ENCODE measurements around the gene MED12L. TPM values are rescaled to one million over a fixed set of nuclear protein-coding genes. Genes with fewer than 3 reads are reported as not detected.

The MED12L gene
- total RNA-seq, 1 experiment from 2014 or later: 14.9 TPM

DNA sequence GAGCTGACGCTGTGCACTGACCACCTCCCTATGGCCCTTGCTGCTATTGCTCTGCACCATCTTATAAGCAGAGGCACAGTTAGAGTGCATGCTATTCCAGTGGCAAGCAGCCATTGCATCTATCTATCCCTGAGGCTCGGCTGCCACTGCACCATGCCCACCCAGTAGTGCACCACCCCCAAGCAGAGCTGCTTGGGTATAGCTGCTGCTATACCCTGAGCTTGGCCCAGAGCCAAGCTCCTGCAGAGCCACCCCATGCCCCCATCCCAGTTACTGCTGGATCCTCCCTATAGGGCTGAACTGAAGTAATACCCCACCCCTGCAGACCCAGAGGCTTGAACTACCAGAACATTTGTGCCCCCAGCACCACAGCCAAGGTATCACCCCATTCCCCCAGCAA is 395.0 kb downstream of the MED12L start:
- H3K4me1 ChIP-seq (ENCODE audit: insufficient read depth, low read length): no peaks in the 10 kb centered on the region; the same call in 1 of the 2 replicates
- H2BK120ac ChIP-seq (ENCODE audit: low read depth, low read length, poor library complexity, severe bottlenecking): no peak overlapping the region
- no peaks in the 10 kb centered on the region for H3K23me2 ChIP-seq (ENCODE audit: insufficient read length, low read depth, low read length, poor library complexity, severe bottlenecking)
- H2BK5ac ChIP-seq (ENCODE audit: insufficient read length, low read length): no peak overlapping the region
- H3K36me3 Mint-ChIP-seq (ENCODE audit: insufficient read depth in 1 of 3, low read depth in 3 of 3): peaks cover 0 to 4% (median 0%) of the 10 kb centered on the region in 3 experiments; a peak in 2 of 7 replicates
- H4K20me1 ChIP-seq (ENCODE audit: control insufficient read depth, insufficient read depth, insufficient read length): no peaks in the 10 kb centered on the region
- no peak overlapping the region for H2BK12ac ChIP-seq (ENCODE audit: insufficient read length, low read depth, low read length)
- TF ChIP-seq, protein P1, sequence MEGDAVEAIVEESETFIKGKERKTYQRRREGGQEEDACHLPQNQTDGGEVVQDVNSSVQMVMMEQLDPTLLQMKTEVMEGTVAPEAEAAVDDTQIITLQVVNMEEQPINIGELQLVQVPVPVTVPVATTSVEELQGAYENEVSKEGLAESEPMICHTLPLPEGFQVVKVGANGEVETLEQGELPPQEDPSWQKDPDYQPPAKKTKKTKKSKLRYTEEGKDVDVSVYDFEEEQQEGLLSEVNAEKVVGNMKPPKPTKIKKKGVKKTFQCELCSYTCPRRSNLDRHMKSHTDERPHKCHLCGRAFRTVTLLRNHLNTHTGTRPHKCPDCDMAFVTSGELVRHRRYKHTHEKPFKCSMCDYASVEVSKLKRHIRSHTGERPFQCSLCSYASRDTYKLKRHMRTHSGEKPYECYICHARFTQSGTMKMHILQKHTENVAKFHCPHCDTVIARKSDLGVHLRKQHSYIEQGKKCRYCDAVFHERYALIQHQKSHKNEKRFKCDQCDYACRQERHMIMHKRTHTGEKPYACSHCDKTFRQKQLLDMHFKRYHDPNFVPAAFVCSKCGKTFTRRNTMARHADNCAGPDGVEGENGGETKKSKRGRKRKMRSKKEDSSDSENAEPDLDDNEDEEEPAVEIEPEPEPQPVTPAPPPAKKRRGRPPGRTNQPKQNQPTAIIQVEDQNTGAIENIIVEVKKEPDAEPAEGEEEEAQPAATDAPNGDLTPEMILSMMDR (conservative IDR thresholded peaks at IDR 0.05): no peak
- no peak for DNase-seq
- no peaks in the 10 kb centered on the region for H3K9me3 ChIP-seq (ENCODE audit: control insufficient read depth, low read depth, low read length)
- H2AFZ ChIP-seq (ENCODE audit: low read length): no peak overlapping the region
- no peak overlapping the region for H4K5ac ChIP-seq (ENCODE audit: insufficient read length, low read depth, low read length)
- H3K18ac ChIP-seq (ENCODE audit: insufficient read length, low read depth, low read length): no peak overlapping the region
- peaks cover 13 to 22% of the 10 kb centered on the region in 2 experiments for H3K4me1 Mint-ChIP-seq
- H3K9me3 Mint-ChIP-seq: peaks cover 0 to 3% of the 10 kb centered on the region in 2 experiments; a peak in 3 of 5 replicates
- no peak overlapping the region for H2BK15ac ChIP-seq (ENCODE audit: low read depth, low read length)
- H3K4me3 Mint-ChIP-seq: no peak overlapping the region
- H3K79me1 ChIP-seq (ENCODE audit: insufficient read depth, low read depth, low read length, poor library complexity, severe bottlenecking): no peaks in the 10 kb centered on the region
- no peak overlapping the region for H3K27ac Mint-ChIP-seq
- no peak overlapping the region for H2AK5ac ChIP-seq (ENCODE audit: insufficient read length, low read length)
- no peak overlapping the region for H3K14ac ChIP-seq (ENCODE audit: insufficient read depth, low read length)
- no peak overlapping the region for H3K56ac ChIP-seq (ENCODE audit: insufficient read length, low read depth, low read length)
- no peak overlapping the region for H3K23ac ChIP-seq (ENCODE audit: insufficient read length, low read depth, low read length)
- H3K4me2 ChIP-seq (ENCODE audit: insufficient read depth, insufficient read length, low read length): no peak overlapping the region
- no peak overlapping the region for H3K9ac ChIP-seq (ENCODE audit: extremely low read depth, insufficient read length, low read length)
- no peak overlapping the region for H3T11ph ChIP-seq (ENCODE audit: low read length)
- H3K4ac ChIP-seq (ENCODE audit: low read depth, low read length): no peak overlapping the region
- H3K27me3 Mint-ChIP-seq (ENCODE audit: low read depth): no peaks in the 10 kb centered on the region
- no peak overlapping the region for H3K27ac ChIP-seq (ENCODE audit: insufficient read length, low read depth, low read length)
- no peaks in the 10 kb centered on the region for H3K79me2 ChIP-seq (ENCODE audit: insufficient read depth, low read length)
- no peak overlapping the region for H2BK20ac ChIP-seq (ENCODE audit: low read depth, low read length, poor library complexity, severe bottlenecking)
- WGBS (ENCODE audit: extremely low coverage, insufficient read length, low lambda C conversion rate): no CpG with 5 or more reads among the region's 2 CpGs
- H4K91ac ChIP-seq (ENCODE audit: insufficient read length, low read depth, low read length): no peak overlapping the region
- no peaks in the 10 kb centered on the region for H3K27me3 ChIP-seq (ENCODE audit: insufficient read depth, low read length)
- H4K8ac ChIP-seq (replicated peaks; ENCODE audit: insufficient read length, low read depth, low read length): no peak overlapping the region

Measured in H9 (cell line).